D721Med (cell line): ENCODE data around the gene POFUT1.

ENCODE experiments used
- DNase-seq: peaks from one replicate; pipeline ENCODE4 v3.0.0; 2011; ENCODE audit warnings: low spot score; ENCODE audit not compliant: insufficient read length
- FAIRE-seq: peaks from 2 replicates; lab custom pipeline; 2011; peaks lifted over from hg19 to GRCh38; lab: Jason Lieb, UNC
- CTCF ChIP-seq: IDR thresholded peaks from 2 replicates; pipeline ENCODE4 v1.5.1; 2012; ENCODE audit warnings: mild to moderate bottlenecking, control low read depth; ENCODE audit not compliant: insufficient read depth; ENCODE audit errors: missing control alignments

Gene POFUT1

DNA sequence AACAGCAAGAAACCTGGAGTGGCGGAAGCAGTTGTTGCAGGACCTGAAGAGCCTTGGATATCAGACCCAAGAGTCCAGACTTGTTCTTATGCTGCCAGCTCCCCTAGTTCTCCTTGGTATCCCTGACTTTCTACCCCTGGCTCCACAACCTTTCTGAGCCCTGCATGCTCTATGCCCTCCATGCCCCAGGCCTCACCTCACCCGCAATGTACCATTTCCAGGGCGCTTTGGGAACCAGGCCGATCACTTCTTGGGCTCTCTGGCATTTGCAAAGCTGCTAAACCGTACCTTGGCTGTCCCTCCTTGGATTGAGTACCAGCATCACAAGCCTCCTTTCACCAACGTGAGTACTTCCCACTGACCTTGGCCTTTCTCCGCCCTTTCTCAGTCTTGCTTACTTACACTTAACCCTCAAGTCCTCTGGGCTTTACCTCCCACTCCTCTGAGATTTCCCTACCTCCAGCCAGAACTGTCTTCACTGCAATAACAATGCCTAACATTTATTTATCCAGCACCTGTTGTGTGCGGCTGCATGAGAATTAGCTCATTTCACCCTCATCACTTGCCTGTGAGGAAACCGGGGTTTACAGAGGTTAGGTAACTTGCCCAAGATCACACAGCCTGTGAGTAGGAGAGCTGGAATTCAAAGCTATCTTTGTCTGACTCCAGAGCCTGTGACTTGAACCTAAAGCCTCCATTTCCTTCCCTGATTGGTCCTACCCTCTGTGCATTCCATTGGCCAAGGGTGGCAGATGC is 2.3 kb downstream of the POFUT1 start:
- FAIRE-seq (no peak), DNase-seq (no peak)
- no peak for TF ChIP-seq CTCF

DNA sequence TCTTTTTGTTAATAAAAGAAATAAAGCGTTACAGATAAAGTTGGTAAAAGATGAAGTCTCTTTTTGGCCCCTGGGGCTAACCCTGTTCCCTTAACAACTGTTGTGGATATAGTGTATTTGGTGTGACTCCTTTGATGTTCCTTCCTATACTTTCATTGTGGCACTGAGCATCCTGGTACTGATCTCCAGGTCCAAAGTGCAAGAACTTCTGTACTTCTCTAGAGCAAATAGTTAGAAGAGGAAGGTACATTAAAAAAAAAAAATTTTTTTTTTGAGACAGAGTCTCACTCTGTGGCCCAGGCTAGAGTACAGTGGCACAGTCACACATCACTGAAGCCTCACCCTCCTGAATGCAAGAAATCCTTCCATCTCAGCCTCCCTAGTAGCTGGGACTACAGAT is 6.2 kb downstream of the POFUT1 start:
- FAIRE-seq = no peak
- no peak for TF ChIP-seq CTCF
- DNase-seq = no peak

DNA sequence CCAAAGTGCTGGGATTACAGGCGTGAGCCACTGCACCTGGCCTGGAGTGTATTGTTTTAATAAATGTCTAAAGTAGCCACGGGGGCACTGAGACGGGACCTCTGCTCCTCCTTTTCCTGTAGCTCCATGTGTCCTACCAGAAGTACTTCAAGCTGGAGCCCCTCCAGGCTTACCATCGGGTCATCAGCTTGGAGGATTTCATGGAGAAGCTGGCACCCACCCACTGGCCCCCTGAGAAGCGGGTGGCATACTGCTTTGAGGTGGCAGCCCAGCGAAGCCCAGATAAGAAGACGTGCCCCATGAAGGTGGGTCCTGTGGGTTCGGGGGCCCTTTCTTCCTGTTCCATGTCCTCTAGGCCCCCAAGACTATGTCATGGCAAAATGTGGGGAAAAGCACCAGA is 7.5 kb downstream of the POFUT1 start:
- no peak for FAIRE-seq
- no peak for TF ChIP-seq CTCF

DNA sequence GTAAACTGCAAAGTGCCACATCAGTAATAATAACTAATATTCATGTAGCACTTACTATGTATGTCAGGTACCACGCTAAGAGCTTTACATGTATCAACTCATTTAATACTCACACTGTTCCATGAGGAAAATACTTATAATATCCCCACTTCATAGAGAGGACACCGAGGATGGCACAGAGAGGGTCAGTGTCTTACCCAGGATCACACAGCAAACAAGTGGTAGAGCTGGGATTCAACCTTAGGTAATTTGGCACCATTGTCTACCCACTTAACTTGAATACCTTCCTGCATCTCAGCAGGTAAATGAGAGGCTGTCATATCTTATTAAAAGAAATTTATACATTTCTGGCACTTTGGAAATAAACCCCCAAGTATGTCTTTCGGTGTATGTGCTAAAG is 8.0 kb downstream of the POFUT1 start:
- TF ChIP-seq CTCF = no peak
- no peak for FAIRE-seq

More for the DNA sequence above, 7.5 kb downstream of the POFUT1 start:
- no peak for DNase-seq

GRCh38 chr20:32216179-32217142 is 8.8 kb downstream of the POFUT1 start:
- no peak for FAIRE-seq
- no peak for TF ChIP-seq CTCF

More for the DNA sequence above, 8.0 kb downstream of the POFUT1 start:
- no peak for DNase-seq

GRCh38 chr20:32218156-32218900 is 10.6 kb downstream of the POFUT1 start:
- DNase-seq = no peak
- no peak for FAIRE-seq
- no peak for TF ChIP-seq CTCF

More at GRCh38 chr20:32216179-32217142, 8.8 kb downstream of the POFUT1 start:
- no peak for DNase-seq
